HCT116 (cell line): Measurements from ENCODE around the gene PACSIN2.

ENCODE experiments used
- POLR2A ChIP-seq: IDR thresholded peaks from 2 replicates; pipeline ENCODE4 v1.7.0; 2011; ENCODE audit warnings: borderline replicate concordance; ENCODE audit not compliant: insufficient read depth, insufficient read length; ENCODE audit errors: extremely low read depth
- TCF7L2 ChIP-seq: IDR thresholded peaks from 2 replicates; pipeline ENCODE4 v1.7.0; 2011; ENCODE audit warnings: borderline replicate concordance, inconsistent platforms; ENCODE audit not compliant: insufficient read depth, insufficient read length; ENCODE audit errors: extremely low read depth

- no peak for TF ChIP-seq TCF7L2
- no peak for TF ChIP-seq POLR2A
Observed at GRCh38 chr22:42834177-42834949, 180.6 kb downstream of the PACSIN2 start.
